HUES48 (cell line): ENCODE results near the gene ASTN1.
A peak's percentile ranks its signal among the peaks of the same experiment; 100 is the strongest.

Experiments used
- H3K27ac ChIP-seq: one replicate; pipeline ENCODE4 v1.7.0; 2013; ENCODE audit warnings: low read depth, low read length, inconsistent platforms
- H3K27me3 ChIP-seq: 2 replicates; pipeline ENCODE4 v1.6.1; 2013; ENCODE audit warnings: mild to moderate bottlenecking, low read length; ENCODE audit not compliant: control insufficient read depth, insufficient read depth
- H3K36me3 ChIP-seq: 2 replicates; pipeline ENCODE4 v1.6.1; 2013; ENCODE audit warnings: low read length; ENCODE audit not compliant: control insufficient read depth, insufficient read depth
- H3K4me1 ChIP-seq: 2 replicates; pipeline ENCODE4 v1.6.1; 2013; ENCODE audit warnings: mild to moderate bottlenecking, low read length; ENCODE audit not compliant: control insufficient read depth, insufficient read depth
- H3K4me3 ChIP-seq: 2 replicates; pipeline ENCODE4 v1.5.1; 2013; ENCODE audit warnings: mild to moderate bottlenecking, low read depth, low read length
- H3K9ac ChIP-seq: 2 replicates; pipeline ENCODE4 v1.6.1; 2013; ENCODE audit warnings: mild to moderate bottlenecking, low read depth, low read length, moderate library complexity
- H3K9me3 ChIP-seq: 2 replicates; pipeline ENCODE4 v1.6.1; 2013; ENCODE audit warnings: low read length; ENCODE audit not compliant: control insufficient read depth, insufficient read depth

The ASTN1 gene

GRCh38 chr1:177163844-177164379 lies 600 bp downstream of the ASTN1 start:
- no peak overlapping the region; the same call in 1 of the 2 replicates for H3K9ac ChIP-seq
- H3K4me3 ChIP-seq: peak overlapping the region; percentile 81
- no peaks in the 10 kb centered on the region for H3K36me3 ChIP-seq
- no peaks in the 10 kb centered on the region for H3K4me1 ChIP-seq
- peaks cover 78% of the 10 kb centered on the region for H3K27me3 ChIP-seq
- no peak overlapping the region for H3K27ac ChIP-seq
- no peaks in the 10 kb centered on the region for H3K9me3 ChIP-seq

DNA sequence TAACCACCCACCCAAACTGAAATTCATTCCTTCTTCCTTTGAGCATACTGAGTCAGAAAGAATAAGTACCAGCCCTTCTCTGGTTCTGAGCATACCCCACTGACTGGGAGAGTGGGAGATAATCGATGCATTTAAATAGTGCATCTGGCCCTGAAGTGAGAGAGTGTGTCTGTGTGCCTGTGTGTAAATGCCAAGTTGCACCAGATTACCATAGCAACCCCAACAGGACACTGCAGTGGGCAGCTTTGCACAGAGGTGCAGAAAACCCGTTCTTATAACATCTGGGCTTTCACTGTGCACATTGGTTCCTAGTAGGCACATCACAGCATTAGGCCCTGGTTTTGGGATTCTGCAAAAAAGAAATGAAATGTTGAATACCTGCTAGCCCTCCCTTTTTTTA lies 2.3 kb downstream of the ASTN1 start:
- no peak overlapping the region for H3K4me3 ChIP-seq
- H3K9me3 ChIP-seq: no peaks in the 10 kb centered on the region

DNA sequence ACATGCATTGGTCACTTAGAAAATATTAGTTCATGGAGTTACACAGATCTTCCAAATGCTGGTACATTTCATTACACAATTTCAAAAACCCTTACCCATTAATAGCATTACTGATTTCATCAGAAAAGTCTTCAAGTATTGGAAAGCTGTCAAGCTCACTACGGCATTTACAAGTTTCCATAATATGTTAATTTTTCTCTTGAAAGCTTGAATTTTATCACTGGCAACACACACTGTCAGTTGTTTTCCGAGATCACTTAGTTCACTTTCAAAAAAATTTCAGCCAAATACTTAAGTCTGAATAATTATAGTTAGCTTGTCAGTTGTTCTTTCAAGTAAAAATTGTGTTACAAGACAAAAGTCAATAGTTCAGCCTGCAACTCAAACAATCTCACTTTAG lies 18.0 kb downstream of the ASTN1 start:
- H3K9ac ChIP-seq: no peak overlapping the region
- no peak overlapping the region for H3K4me3 ChIP-seq
- no peaks in the 10 kb centered on the region for H3K9me3 ChIP-seq
- peaks cover 6% of the 10 kb centered on the region; the same call in 1 of the 2 replicates for H3K4me1 ChIP-seq
- H3K27me3 ChIP-seq: no peaks in the 10 kb centered on the region
- no peaks in the 10 kb centered on the region for H3K36me3 ChIP-seq
- no peak overlapping the region for H3K27ac ChIP-seq

More for the DNA sequence above, 2.3 kb downstream of the ASTN1 start:
- Histone ChIP-seq H3K4me1 (no peaks in the 10 kb centered on the region), H3K27ac (no peak overlapping the region), H3K27me3 (peaks cover 61% of the 10 kb centered on the region), H3K36me3 (no peaks in the 10 kb centered on the region), H3K9ac (no peak overlapping the region)

DNA sequence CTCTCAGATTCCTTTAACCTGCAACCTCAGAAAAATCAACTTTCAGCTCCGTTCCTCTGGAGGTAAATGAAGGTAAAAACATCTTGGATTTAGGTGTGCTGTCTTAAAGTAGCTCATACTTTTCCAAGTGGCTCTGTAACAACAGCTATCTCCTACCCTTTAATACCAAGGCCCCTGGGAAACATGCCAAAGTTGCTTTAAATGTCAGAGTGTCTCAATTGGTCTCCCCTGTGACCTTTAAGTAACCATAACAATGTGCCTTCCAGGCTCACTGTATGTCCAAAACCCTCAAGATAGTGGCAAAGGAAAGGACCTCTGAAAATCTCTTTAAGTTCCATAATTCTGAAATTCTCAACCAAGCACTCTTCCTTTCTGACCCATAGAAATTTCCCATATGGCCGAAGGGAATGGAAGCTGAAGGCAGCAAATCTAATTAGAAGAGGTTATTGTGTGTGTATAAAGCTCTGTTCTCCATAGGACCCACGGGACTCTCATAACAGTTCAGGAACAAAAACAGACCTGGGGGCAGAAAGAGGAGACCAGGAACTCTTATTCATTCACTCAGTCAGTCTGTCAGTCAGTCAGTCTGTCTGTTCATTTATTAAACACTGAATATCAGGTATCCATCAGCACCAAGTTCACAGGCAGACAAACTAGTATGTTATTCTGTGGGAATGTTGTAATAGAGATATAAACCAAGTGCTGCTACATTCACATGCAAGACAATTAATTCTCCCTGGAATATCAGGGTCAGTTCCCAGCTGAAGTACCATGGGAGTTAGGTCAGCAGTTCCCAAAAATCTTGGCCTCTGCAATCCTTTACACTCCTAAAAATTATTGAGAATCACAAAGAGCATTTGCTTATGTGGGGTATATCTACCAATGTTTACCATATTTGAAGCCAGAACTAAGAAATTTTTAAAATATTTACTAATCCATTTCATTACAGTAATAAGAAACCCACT lies 19.1 kb downstream of the ASTN1 start:
- no peaks in the 10 kb centered on the region for H3K36me3 ChIP-seq
- peaks cover 6% of the 10 kb centered on the region; the same call in 1 of the 2 replicates for H3K4me1 ChIP-seq
- H3K4me3 ChIP-seq: no peak overlapping the region
- H3K9ac ChIP-seq: no peak overlapping the region
- no peak overlapping the region for H3K27ac ChIP-seq
- no peaks in the 10 kb centered on the region for H3K9me3 ChIP-seq
- H3K27me3 ChIP-seq: no peaks in the 10 kb centered on the region

- Histone ChIP-seq H3K9ac (no peak overlapping the region), H3K4me1 (peaks cover 6% of the 10 kb centered on the region; the same call in 1 of the 2 replicates), H3K4me3 (no peak overlapping the region), H3K36me3 (no peaks in the 10 kb centered on the region), H3K27me3 (no peaks in the 10 kb centered on the region), H3K27ac (no peak overlapping the region), H3K9me3 (no peaks in the 10 kb centered on the region)
Measured at GRCh38 chr1:177142791-177143271, 21.7 kb downstream of the ASTN1 start.

- Histone ChIP-seq H3K4me3 (no peak overlapping the region), H3K9me3 (no peaks in the 10 kb centered on the region), H3K27ac (no peak overlapping the region), H3K27me3 (no peaks in the 10 kb centered on the region), H3K9ac (no peak overlapping the region), H3K4me1 (peaks cover 6% of the 10 kb centered on the region; the same call in 1 of the 2 replicates), H3K36me3 (no peaks in the 10 kb centered on the region)
Measured at GRCh38 chr1:177142010-177142409, 22.5 kb downstream of the ASTN1 start.

- H3K27me3 ChIP-seq: no peaks in the 10 kb centered on the region
- H3K4me1 ChIP-seq: peaks cover 6% of the 10 kb centered on the region; the same call in 1 of the 2 replicates
- no peak overlapping the region for H3K27ac ChIP-seq
- no peaks in the 10 kb centered on the region for H3K36me3 ChIP-seq
- H3K9me3 ChIP-seq: no peaks in the 10 kb centered on the region
- H3K9ac ChIP-seq: no peak overlapping the region
- no peak overlapping the region for H3K4me3 ChIP-seq
Measured at GRCh38 chr1:177138347-177138746, 26.2 kb downstream of the ASTN1 start.

DNA sequence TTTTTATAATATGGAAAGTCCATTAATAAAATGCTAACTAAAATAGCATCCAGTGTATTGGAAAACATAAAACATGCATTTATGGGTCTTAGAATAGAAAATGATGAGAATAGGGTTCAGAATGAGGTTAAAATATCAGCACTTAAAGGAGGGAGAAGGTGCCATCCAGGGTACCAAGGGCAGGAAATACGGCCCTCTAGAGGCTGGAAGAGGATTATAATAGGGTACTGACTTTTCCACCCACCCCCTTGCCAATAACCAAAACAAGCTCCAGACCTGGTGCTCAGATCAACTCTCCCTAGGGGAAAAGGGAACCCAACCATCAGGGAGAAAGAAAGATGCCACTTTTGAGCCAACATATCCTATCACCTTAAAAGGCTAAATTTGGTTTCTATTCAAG lies 26.7 kb downstream of the ASTN1 start:
- Histone ChIP-seq H3K4me3 (no peak overlapping the region), H3K27ac (no peak overlapping the region), H3K36me3 (no peaks in the 10 kb centered on the region), H3K27me3 (no peaks in the 10 kb centered on the region), H3K9me3 (no peaks in the 10 kb centered on the region), H3K4me1 (peaks cover under 1% of the 10 kb centered on the region; the same call in 1 of the 2 replicates), H3K9ac (no peak overlapping the region)

- peaks cover 3% of the 10 kb centered on the region; the same call in 1 of the 2 replicates for H3K4me1 ChIP-seq
Measured at GRCh38 chr1:177135250-177135649, 29.3 kb downstream of the ASTN1 start.

DNA sequence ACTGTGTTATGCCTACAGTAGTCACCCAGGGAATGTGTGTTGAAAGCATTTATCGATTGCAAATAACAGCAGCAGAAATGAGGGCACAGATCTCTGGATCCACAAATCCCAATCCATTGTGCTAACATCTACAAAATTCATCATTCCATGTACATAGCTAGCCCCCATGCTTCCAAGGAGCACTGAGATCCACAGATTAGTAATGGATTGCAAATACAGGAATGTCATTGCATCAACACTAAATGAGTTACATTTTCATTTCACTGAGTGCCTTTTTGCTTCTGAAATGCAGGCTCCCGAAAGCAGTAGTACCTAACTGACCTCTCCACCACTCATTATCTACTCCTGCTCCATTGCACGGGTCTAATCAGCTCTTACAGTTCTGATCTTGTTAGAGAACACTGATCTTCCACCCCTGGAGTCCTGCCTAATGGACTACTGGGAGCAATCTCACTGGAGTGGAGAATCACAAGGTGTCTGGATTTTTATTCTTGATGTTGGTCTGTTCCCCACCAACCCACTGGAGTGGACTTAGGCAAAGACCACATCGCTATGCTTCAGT lies 30.5 kb downstream of the ASTN1 start:
- Histone ChIP-seq H3K4me1 (peaks cover 3% of the 10 kb centered on the region; the same call in 1 of the 2 replicates), H3K27ac (no peak overlapping the region), H3K36me3 (no peaks in the 10 kb centered on the region), H3K4me3 (no peak overlapping the region), H3K27me3 (no peaks in the 10 kb centered on the region), H3K9ac (no peak overlapping the region), H3K9me3 (no peaks in the 10 kb centered on the region)

More at GRCh38 chr1:177135250-177135649, 29.3 kb downstream of the ASTN1 start:
- no peaks in the 10 kb centered on the region for H3K9me3 ChIP-seq
- H3K27ac ChIP-seq: no peak overlapping the region
- H3K27me3 ChIP-seq: no peaks in the 10 kb centered on the region
- H3K4me3 ChIP-seq: no peak overlapping the region
- H3K36me3 ChIP-seq: no peaks in the 10 kb centered on the region
- H3K9ac ChIP-seq: no peak overlapping the region
